ENCODE results near the gene DOCK4. TPM values are rescaled to one million over a fixed set of nuclear protein-coding genes. Genes with fewer than 3 reads are reported as not detected.

The DOCK4 gene
- total and polyA plus RNA-seq, 10 of the 15 experiments (the other 5 are each of a cell fraction or from before 2014, with no cell fraction given), result 0.03 to 0.73 (median 0.38) TPM

DNA sequence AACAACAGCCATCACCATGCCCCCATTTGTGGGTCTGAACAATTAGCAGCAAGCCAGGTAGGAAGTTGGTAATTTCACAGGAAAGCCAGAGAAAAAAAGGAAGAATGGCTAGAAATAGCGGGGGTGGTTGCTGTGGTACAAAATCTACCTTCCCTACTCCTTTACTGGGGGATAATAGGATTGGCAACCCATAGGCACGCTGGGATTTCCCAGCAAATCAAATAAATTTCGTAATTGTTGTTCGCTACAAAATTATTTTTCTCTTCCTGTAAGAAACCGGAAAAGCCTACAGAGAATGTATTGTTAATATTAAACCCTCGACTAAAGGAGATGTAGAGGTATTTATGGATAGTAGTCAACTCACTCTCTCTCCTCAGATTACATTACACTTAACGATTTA is 123.9 kb downstream of the DOCK4 start:
- TF ChIP-seq, protein P1, sequence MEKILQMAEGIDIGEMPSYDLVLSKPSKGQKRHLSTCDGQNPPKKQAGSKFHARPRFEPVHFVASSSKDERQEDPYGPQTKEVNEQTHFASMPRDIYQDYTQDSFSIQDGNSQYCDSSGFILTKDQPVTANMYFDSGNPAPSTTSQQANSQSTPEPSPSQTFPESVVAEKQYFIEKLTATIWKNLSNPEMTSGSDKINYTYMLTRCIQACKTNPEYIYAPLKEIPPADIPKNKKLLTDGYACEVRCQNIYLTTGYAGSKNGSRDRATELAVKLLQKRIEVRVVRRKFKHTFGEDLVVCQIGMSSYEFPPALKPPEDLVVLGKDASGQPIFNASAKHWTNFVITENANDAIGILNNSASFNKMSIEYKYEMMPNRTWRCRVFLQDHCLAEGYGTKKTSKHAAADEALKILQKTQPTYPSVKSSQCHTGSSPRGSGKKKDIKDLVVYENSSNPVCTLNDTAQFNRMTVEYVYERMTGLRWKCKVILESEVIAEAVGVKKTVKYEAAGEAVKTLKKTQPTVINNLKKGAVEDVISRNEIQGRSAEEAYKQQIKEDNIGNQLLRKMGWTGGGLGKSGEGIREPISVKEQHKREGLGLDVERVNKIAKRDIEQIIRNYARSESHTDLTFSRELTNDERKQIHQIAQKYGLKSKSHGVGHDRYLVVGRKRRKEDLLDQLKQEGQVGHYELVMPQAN (conservative IDR thresholded peaks at IDR 0.05), result no peak
- no peak for TF ChIP-seq ETV6 (conservative IDR thresholded peaks at IDR 0.05 in 1 of 2, IDR thresholded peaks at IDR 0.05 in 1 of 2; ENCODE audit: borderline replicate concordance in 1 of 2, low read depth in 1 of 2)
- no peak for TF ChIP-seq IKZF1 (conservative IDR thresholded peaks at IDR 0.05)
- TF ChIP-seq IKZF2 (IDR thresholded peaks at IDR 0.05), result no peak
- TF ChIP-seq, protein P2, sequence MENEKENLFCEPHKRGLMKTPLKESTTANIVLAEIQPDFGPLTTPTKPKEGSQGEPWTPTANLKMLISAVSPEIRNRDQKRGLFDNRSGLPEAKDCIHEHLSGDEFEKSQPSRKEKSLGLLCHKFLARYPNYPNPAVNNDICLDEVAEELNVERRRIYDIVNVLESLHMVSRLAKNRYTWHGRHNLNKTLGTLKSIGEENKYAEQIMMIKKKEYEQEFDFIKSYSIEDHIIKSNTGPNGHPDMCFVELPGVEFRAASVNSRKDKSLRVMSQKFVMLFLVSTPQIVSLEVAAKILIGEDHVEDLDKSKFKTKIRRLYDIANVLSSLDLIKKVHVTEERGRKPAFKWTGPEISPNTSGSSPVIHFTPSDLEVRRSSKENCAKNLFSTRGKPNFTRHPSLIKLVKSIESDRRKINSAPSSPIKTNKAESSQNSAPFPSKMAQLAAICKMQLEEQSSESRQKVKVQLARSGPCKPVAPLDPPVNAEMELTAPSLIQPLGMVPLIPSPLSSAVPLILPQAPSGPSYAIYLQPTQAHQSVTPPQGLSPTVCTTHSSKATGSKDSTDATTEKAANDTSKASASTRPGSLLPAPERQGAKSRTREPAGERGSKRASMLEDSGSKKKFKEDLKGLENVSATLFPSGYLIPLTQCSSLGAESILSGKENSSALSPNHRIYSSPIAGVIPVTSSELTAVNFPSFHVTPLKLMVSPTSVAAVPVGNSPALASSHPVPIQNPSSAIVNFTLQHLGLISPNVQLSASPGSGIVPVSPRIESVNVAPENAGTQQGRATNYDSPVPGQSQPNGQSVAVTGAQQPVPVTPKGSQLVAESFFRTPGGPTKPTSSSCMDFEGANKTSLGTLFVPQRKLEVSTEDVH (IDR thresholded peaks at IDR 0.05; ENCODE audit: low read depth, partially characterized antibody), result no peak
- no peak for TF ChIP-seq ZNF217 (IDR thresholded peaks at IDR 0.05)
- TF ChIP-seq, protein P3, sequence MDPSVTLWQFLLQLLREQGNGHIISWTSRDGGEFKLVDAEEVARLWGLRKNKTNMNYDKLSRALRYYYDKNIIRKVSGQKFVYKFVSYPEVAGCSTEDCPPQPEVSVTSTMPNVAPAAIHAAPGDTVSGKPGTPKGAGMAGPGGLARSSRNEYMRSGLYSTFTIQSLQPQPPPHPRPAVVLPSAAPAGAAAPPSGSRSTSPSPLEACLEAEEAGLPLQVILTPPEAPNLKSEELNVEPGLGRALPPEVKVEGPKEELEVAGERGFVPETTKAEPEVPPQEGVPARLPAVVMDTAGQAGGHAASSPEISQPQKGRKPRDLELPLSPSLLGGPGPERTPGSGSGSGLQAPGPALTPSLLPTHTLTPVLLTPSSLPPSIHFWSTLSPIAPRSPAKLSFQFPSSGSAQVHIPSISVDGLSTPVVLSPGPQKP (IDR thresholded peaks at IDR 0.05; ENCODE audit: low read depth, low read length), result no peak
- no peak for TF ChIP-seq RUNX3 (IDR thresholded peaks at IDR 0.05; ENCODE audit: low read length)
- TF ChIP-seq, protein P4, sequence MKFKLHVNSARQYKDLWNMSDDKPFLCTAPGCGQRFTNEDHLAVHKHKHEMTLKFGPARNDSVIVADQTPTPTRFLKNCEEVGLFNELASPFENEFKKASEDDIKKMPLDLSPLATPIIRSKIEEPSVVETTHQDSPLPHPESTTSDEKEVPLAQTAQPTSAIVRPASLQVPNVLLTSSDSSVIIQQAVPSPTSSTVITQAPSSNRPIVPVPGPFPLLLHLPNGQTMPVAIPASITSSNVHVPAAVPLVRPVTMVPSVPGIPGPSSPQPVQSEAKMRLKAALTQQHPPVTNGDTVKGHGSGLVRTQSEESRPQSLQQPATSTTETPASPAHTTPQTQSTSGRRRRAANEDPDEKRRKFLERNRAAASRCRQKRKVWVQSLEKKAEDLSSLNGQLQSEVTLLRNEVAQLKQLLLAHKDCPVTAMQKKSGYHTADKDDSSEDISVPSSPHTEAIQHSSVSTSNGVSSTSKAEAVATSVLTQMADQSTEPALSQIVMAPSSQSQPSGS (IDR thresholded peaks at IDR 0.05; ENCODE audit: low read length), result no peak
- TF ChIP-seq, protein P5, sequence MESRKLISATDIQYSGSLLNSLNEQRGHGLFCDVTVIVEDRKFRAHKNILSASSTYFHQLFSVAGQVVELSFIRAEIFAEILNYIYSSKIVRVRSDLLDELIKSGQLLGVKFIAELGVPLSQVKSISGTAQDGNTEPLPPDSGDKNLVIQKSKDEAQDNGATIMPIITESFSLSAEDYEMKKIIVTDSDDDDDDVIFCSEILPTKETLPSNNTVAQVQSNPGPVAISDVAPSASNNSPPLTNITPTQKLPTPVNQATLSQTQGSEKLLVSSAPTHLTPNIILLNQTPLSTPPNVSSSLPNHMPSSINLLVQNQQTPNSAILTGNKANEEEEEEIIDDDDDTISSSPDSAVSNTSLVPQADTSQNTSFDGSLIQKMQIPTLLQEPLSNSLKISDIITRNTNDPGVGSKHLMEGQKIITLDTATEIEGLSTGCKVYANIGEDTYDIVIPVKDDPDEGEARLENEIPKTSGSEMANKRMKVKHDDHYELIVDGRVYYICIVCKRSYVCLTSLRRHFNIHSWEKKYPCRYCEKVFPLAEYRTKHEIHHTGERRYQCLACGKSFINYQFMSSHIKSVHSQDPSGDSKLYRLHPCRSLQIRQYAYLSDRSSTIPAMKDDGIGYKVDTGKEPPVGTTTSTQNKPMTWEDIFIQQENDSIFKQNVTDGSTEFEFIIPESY (IDR thresholded peaks at IDR 0.05), result no peak
- TF ChIP-seq SRF (IDR thresholded peaks at IDR 0.05; ENCODE audit: low read depth in 2 of 2, low read length in 2 of 2), result no peak
- TF ChIP-seq MTA3 (IDR thresholded peaks at IDR 0.05; ENCODE audit: borderline replicate concordance, low read length), result no peak
- no peak for TF ChIP-seq GATAD2B (conservative IDR thresholded peaks at IDR 0.05; ENCODE audit: low read depth)
- no peak for TF ChIP-seq POU2F2 (IDR thresholded peaks at IDR 0.05; ENCODE audit: borderline replicate concordance, low read depth, low read length)
- no peak for TF ChIP-seq GABPA (IDR thresholded peaks at IDR 0.05; ENCODE audit: low read depth)
- no peak for TF ChIP-seq SP1 (IDR thresholded peaks at IDR 0.05; ENCODE audit: low read depth, low read length)

More for the DNA sequence above, 123.9 kb downstream of the DOCK4 start:
- Histone ChIP-seq H3K4me1 (ENCODE audit: control insufficient read depth, insufficient read depth, low read length) (peaks cover 28% of the 10 kb centered on the region), H3K9me3 (replicated peaks; ENCODE audit: control insufficient read depth, insufficient read depth, low read length) (no peaks in the 10 kb centered on the region; the same call in 2 of the 3 replicates), H3K4me3 (no peak overlapping the region), H3K27ac (ENCODE audit: control insufficient read depth, insufficient read depth) (no peak overlapping the region), H3K79me2 (ENCODE audit: control insufficient read depth, insufficient read depth, low read length) (no peaks in the 10 kb centered on the region), H4K20me1 (ENCODE audit: control insufficient read depth, insufficient read depth) (no peaks in the 10 kb centered on the region), H3K27me3 (replicated peaks in 1 of 2; ENCODE audit: control insufficient read depth in 2 of 2, insufficient read depth in 2 of 2, low read length in 1 of 2) (no peaks in the 10 kb centered on the region), H3K36me3 (ENCODE audit: control insufficient read depth in 2 of 2, insufficient read depth in 2 of 2, low read length in 1 of 2) (no peaks in the 10 kb centered on the region), H2AFZ (ENCODE audit: control insufficient read depth, low read depth, low read length) (no peak overlapping the region), H3K9ac (ENCODE audit: control insufficient read depth, insufficient read depth, low read length) (no peak overlapping the region), H3K4me2 (ENCODE audit: control insufficient read depth, insufficient read depth) (no peak overlapping the region)
- ChIA-PET RAD21 (ENCODE audit: unreplicated experiment) (no interaction called here), CTCF (interaction anchor here (0.8 kb wide), 1 partner anchor 18 kb away, joined by 3 read pairs; no protein-coding TSS in a partner anchor), POLR2A (no interaction called here), SMC1A (ENCODE audit: uncharacterized antibody, unreplicated experiment) (no interaction called here)
- intact Hi-C loops (cut with micrococcal nuclease; ENCODE audit: unreplicated experiment), result loop anchor here (5.0 kb wide), 1 partner anchor 125 kb away; the partner anchor contains the start of genes DOCK4 and ZNF277
- ATAC-seq (no peak), FAIRE-seq (no peak), DNase-seq (ENCODE audit: low read depth, low spot score) (no peak)
- WGBS (ENCODE audit: insufficient coverage, insufficient replicate concordance, low lambda C conversion rate, missing lambda C conversion rate), result 89% methylated on average over 7 of the region's 7 CpGs
- no TSS peak for BruUV-seq (replicated peaks)
- in situ Hi-C loops (cut with MboI), result no loop called here
